HepG2 (cell line): ENCODE results near the gene TUBA1A. TPM values are rescaled to one million over a fixed set of nuclear protein-coding genes. Genes with fewer than 3 reads are reported as not detected.

Experiments used
- ATAC-seq: fragments of 200-7000 bp; cut with Tn5 transposase; 3 replicates; pipeline ENCODE4 v1.9.1; 2020; ENCODE audit warnings: mild to moderate bottlenecking, moderate library complexity
- BruUV-seq: library from RNA; stranded (reverse); fragments of 400-500 nt; replicated peaks from 2 replicates; lab custom pipeline; 2021; lab: Mats Ljungman, UMichigan
- CTCF ChIA-PET: fragments of 300-600 bp; formaldehyde crosslinking; extraction: SDS; loops from one replicate; lab custom pipeline; 2021; ENCODE audit warnings: low total read pairs, inconsistent platforms, low intra/inter-chr PET ratio; lab: Yijun Ruan, JAX
- POLR2A ChIA-PET: fragments of 350-600 bp; sonication (Branson Sonifier 250); formaldehyde crosslinking; loops from one replicate; lab custom pipeline; 2020; ENCODE audit warnings: antibody characterized with exemption, inconsistent platforms; lab: Yijun Ruan, JAX
- DNase-seq: peaks from one replicate; pipeline ENCODE4 v3.0.0-alpha.2; 2015; ENCODE audit warnings: low spot score
- FAIRE-seq: peaks from 3 replicates; lab custom pipeline; 2011; peaks lifted over from hg19 to GRCh38; lab: Jason Lieb, UNC
- H2AFZ ChIP-seq: one replicate; pipeline ENCODE4 v1.6.1; 2011; ENCODE audit warnings: low read length, inconsistent platforms
- H3K27ac ChIP-seq: fragments of 300-600 bp; 3 replicates; pipeline ENCODE4 v1.8.0; 2011; ENCODE audit warnings: mixed run types, mild to moderate bottlenecking, mixed read lengths, low read length, inconsistent platforms; ENCODE audit not compliant: insufficient read depth; ENCODE audit errors: extremely low read length
- H3K27me3 ChIP-seq, 2 experiments: fragments of 200-600 bp in 1 of 2; 2 replicates in 1 of 2; 3 replicates in 1 of 2; pipeline versions ENCODE4 v1.6.0 to v1.8.0; 2011; ENCODE audit warnings: low read length in 2 of 2, mild to moderate bottlenecking in 2 of 2, moderate library complexity in 2 of 2, inconsistent platforms in 1 of 2; ENCODE audit not compliant: insufficient read depth in 2 of 2, control insufficient read depth in 1 of 2
- H3K36me3 ChIP-seq, 2 experiments: fragments of 200-600 bp in 1 of 2; replicated peaks in 1 of 2; 2 replicates in 1 of 2; 3 replicates in 1 of 2; pipeline versions ENCODE4 v1.5.1 to v1.8.0; 2011; ENCODE audit warnings: low read length in 2 of 2, inconsistent platforms in 1 of 2; ENCODE audit not compliant: insufficient read depth in 2 of 2, control insufficient read depth in 1 of 2
- H3K4me1 ChIP-seq: 2 replicates; pipeline ENCODE4 v1.5.1; 2012; ENCODE audit warnings: low read length, inconsistent platforms; ENCODE audit not compliant: insufficient read depth
- H3K4me2 ChIP-seq: 2 replicates; pipeline ENCODE4 v1.6.0; 2011; ENCODE audit warnings: low read depth, low read length, inconsistent platforms
- H3K4me3 ChIP-seq, 3 experiments: fragments of 200-600 bp in 1 of 3; sonication (generic), shearing (Covaris generic) in 1 of 3; replicated peaks in 1 of 3; 2 replicates each; pipeline ENCODE4 v1.5.1; 2011 to 2016; ENCODE audit warnings: low read length in 3 of 3, inconsistent platforms in 2 of 3, low read depth in 2 of 3, mild to moderate bottlenecking in 2 of 3, control low read depth in 1 of 3, mixed read lengths in 1 of 3; ENCODE audit not compliant: insufficient read depth in 1 of 3
- H3K79me2 ChIP-seq: one replicate; pipeline ENCODE4 v1.6.1; 2011; ENCODE audit warnings: low read length, inconsistent platforms; ENCODE audit not compliant: insufficient read depth
- H3K9ac ChIP-seq: 2 replicates; pipeline ENCODE4 v1.6.0; 2011; ENCODE audit warnings: mild to moderate bottlenecking, low read depth, low read length, inconsistent platforms; ENCODE audit not compliant: insufficient read depth
- H3K9me3 ChIP-seq: 2 replicates; pipeline ENCODE4 v1.5.1; 2012; ENCODE audit warnings: mild to moderate bottlenecking, low read length
- H4K20me1 ChIP-seq: 2 replicates; pipeline ENCODE4 v1.6.0; 2011; ENCODE audit warnings: inconsistent platforms, mild to moderate bottlenecking, low read length, moderate library complexity; ENCODE audit not compliant: insufficient read depth
- GATAD1 ChIP-seq: IDR thresholded peaks from 2 replicates; pipeline ENCODE4 v1.6.1; 2016; ENCODE audit warnings: missing genetic modification reagents, missing compliant biosample characterization
- HMGA1 ChIP-seq: sonication (generic); formaldehyde crosslinking; conservative IDR thresholded peaks from 2 replicates; pipeline ENCODE4 v1.4.0; 2020; ENCODE audit warnings: missing genetic modification reagents
- MTA3 ChIP-seq: sonication (generic); formaldehyde crosslinking; IDR thresholded peaks from 2 replicates; pipeline ENCODE4 v1.4.0; 2020; ENCODE audit warnings: missing genetic modification reagents
- SKI ChIP-seq: fragments of 450-650 bp; IDR thresholded peaks from one replicate; pipeline ENCODE4 v1.6.1; 2018; ENCODE audit warnings: mild to moderate bottlenecking; ENCODE audit not compliant: partially characterized antibody
- YY1 ChIP-seq: IDR thresholded peaks from 2 replicates; pipeline ENCODE4 v1.6.1; 2011; ENCODE audit warnings: low read length, low read depth, moderate library complexity, mild to moderate bottlenecking; ENCODE audit not compliant: insufficient read depth, insufficient replicate concordance
- ZNF790 ChIP-seq: sonication (generic); formaldehyde crosslinking; IDR thresholded peaks from 2 replicates; pipeline ENCODE4 v1.8.0; 2022; ENCODE audit warnings: missing genetic modification reagents, mild to moderate bottlenecking, borderline replicate concordance
- WGBS: methylation state at CpG from one replicate; pipeline ENCODE4 v1.1.6; 2017; ENCODE audit warnings: low lambda C conversion rate; 5-methylcytosine and 5-hydroxymethylcytosine counted together
- in situ Hi-C: cut with HindIII; loops from 2 replicates; pipeline ENCODE4 v1.10.0; 2017; ENCODE audit warnings: low pct_unique_long_range_greater_than_20kb; ENCODE audit not compliant: extremely low pct_ligation_motif_present
- intact Hi-C: fragments of 100-400 bp; cut with micrococcal nuclease; formaldehyde crosslinking; loops from one replicate; pipeline ENCODE4 v1.10.0; 2022; ENCODE audit not compliant: unreplicated experiment
- polyA plus RNA-seq, 8 experiments: library from polyadenylated mRNA; depleted of rRNA in 3 of 8; stranded (reverse) in 7 of 8; unstranded in 1 of 8; fragments of >200 nt; fragmentation: Illumina TruSeq in 4 of 8; extraction: Trizol in 4 of 8; gene quantifications; 2 replicates each; pipeline versions ENCODE4 v1.2.1 to v1.2.3, GENCODE V29; 2011 to 2016; ENCODE audit warnings: low read depth in 4 of 8, missing spikeins in 1 of 8, mixed read lengths in 1 of 8; ENCODE audit not compliant: insufficient read depth in 1 of 8
- total RNA-seq, 5 experiments: library from RNA; depleted of rRNA; stranded (reverse); fragments of >200 nt; fragmentation: Illumina TruSeq; extraction: Trizol; gene quantifications; 2 replicates each; pipeline ENCODE4 v1.2.3, GENCODE V29; 2016; ENCODE audit warnings: low read depth in 1 of 5
- TF ChIP-seq, protein P1 (sequence below): sonication (generic); IDR thresholded peaks from 2 replicates; pipeline ENCODE4 v1.6.1; 2016; ENCODE audit warnings: low read depth, borderline replicate concordance
- TF ChIP-seq, protein P2 (sequence below): conservative IDR thresholded peaks from 2 replicates; pipeline ENCODE4 v1.6.1; 2018; ENCODE audit warnings: missing genetic modification reagents
- TF ChIP-seq, protein P3 (sequence below): sonication (generic); formaldehyde crosslinking; IDR thresholded peaks from 2 replicates; pipeline ENCODE4 v1.5.0; 2020; ENCODE audit warnings: mild to moderate bottlenecking, missing genetic modification reagents, moderate library complexity
- TF ChIP-seq, protein P4 (sequence below): sonication (generic); formaldehyde crosslinking; IDR thresholded peaks from 2 replicates; pipeline ENCODE4 v1.4.0; 2020; ENCODE audit warnings: missing genetic modification reagents

Gene TUBA1A
- total and polyA plus RNA-seq, 2 of the 13 experiments (the other 11 are each of a cell fraction or from before 2014, with no cell fraction given): 20.7 to 24.8 TPM

DNA sequence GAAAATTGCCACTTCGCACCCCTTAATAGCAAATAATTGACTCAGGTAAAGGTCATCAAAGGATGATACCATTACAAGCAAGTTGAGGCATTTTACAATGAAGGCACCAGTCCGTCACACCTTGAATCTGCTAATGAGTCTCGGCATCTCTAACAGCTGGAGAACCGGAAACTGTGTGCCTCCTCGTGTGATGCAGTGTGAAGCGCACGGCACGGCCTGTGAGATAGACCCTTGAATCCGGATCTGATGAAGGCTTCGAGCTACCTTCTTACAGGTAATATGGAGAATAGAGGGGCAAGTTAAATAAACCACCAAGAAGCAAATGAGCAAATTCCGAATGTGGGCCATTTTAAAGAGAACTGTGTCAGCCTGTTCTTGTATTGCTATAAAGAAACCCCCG, 19.8 kb upstream of the TUBA1A start:
- H3K9ac ChIP-seq: no peak overlapping the region
- H3K27me3 ChIP-seq: peaks cover 0 to 10% of the 10 kb centered on the region in 2 experiments; a peak in 1 of 5 replicates
- no peaks in the 10 kb centered on the region for H4K20me1 ChIP-seq
- H3K79me2 ChIP-seq: no peaks in the 10 kb centered on the region
- DNase-seq: no peak
- WGBS: 42% methylated on average over 12 of the region's 12 CpGs
- no peaks in the 10 kb centered on the region for H3K36me3 ChIP-seq
- TF ChIP-seq ZNF790 (CRISPR knock-in tag): no peak
- no peak for TF ChIP-seq YY1
- TF ChIP-seq SKI: no peak
- TF ChIP-seq GATAD1 (CRISPR knock-in tag): no peak
- TF ChIP-seq HMGA1: no peak
- TF ChIP-seq, protein P1, sequence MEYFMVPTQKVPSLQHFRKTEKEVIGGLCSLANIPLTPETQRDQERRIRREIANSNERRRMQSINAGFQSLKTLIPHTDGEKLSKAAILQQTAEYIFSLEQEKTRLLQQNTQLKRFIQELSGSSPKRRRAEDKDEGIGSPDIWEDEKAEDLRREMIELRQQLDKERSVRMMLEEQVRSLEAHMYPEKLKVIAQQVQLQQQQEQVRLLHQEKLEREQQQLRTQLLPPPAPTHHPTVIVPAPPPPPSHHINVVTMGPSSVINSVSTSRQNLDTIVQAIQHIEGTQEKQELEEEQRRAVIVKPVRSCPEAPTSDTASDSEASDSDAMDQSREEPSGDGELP: no peak
- TF ChIP-seq MTA3 (CRISPR knock-in tag): no peak
- TF ChIP-seq, protein P2, sequence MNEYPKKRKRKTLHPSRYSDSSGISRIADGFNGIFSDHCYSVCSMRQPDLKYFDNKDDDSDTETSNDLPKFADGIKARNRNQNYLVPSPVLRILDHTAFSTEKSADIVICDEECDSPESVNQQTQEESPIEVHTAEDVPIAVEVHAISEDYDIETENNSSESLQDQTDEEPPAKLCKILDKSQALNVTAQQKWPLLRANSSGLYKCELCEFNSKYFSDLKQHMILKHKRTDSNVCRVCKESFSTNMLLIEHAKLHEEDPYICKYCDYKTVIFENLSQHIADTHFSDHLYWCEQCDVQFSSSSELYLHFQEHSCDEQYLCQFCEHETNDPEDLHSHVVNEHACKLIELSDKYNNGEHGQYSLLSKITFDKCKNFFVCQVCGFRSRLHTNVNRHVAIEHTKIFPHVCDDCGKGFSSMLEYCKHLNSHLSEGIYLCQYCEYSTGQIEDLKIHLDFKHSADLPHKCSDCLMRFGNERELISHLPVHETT: no peak
- TF ChIP-seq, protein P3, sequence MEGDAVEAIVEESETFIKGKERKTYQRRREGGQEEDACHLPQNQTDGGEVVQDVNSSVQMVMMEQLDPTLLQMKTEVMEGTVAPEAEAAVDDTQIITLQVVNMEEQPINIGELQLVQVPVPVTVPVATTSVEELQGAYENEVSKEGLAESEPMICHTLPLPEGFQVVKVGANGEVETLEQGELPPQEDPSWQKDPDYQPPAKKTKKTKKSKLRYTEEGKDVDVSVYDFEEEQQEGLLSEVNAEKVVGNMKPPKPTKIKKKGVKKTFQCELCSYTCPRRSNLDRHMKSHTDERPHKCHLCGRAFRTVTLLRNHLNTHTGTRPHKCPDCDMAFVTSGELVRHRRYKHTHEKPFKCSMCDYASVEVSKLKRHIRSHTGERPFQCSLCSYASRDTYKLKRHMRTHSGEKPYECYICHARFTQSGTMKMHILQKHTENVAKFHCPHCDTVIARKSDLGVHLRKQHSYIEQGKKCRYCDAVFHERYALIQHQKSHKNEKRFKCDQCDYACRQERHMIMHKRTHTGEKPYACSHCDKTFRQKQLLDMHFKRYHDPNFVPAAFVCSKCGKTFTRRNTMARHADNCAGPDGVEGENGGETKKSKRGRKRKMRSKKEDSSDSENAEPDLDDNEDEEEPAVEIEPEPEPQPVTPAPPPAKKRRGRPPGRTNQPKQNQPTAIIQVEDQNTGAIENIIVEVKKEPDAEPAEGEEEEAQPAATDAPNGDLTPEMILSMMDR (CRISPR knock-in tag): no peak
- TF ChIP-seq, protein P4, sequence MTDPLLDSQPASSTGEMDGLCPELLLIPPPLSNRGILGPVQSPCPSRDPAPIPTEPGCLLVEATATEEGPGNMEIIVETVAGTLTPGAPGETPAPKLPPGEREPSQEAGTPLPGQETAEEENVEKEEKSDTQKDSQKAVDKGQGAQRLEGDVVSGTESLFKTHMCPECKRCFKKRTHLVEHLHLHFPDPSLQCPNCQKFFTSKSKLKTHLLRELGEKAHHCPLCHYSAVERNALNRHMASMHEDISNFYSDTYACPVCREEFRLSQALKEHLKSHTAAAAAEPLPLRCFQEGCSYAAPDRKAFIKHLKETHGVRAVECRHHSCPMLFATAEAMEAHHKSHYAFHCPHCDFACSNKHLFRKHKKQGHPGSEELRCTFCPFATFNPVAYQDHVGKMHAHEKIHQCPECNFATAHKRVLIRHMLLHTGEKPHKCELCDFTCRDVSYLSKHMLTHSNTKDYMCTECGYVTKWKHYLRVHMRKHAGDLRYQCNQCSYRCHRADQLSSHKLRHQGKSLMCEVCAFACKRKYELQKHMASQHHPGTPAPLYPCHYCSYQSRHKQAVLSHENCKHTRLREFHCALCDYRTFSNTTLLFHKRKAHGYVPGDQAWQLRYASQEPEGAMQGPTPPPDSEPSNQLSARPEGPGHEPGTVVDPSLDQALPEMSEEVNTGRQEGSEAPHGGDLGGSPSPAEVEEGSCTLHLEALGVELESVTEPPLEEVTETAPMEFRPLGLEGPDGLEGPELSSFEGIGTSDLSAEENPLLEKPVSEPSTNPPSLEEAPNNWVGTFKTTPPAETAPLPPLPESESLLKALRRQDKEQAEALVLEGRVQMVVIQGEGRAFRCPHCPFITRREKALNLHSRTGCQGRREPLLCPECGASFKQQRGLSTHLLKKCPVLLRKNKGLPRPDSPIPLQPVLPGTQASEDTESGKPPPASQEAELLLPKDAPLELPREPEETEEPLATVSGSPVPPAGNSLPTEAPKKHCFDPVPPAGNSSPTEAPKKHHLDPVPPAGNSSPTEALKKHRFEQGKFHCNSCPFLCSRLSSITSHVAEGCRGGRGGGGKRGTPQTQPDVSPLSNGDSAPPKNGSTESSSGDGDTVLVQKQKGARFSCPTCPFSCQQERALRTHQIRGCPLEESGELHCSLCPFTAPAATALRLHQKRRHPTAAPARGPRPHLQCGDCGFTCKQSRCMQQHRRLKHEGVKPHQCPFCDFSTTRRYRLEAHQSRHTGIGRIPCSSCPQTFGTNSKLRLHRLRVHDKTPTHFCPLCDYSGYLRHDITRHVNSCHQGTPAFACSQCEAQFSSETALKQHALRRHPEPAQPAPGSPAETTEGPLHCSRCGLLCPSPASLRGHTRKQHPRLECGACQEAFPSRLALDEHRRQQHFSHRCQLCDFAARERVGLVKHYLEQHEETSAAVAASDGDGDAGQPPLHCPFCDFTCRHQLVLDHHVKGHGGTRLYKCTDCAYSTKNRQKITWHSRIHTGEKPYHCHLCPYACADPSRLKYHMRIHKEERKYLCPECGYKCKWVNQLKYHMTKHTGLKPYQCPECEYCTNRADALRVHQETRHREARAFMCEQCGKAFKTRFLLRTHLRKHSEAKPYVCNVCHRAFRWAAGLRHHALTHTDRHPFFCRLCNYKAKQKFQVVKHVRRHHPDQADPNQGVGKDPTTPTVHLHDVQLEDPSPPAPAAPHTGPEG (CRISPR knock-in tag): no peak
- CTCF ChIA-PET: no interaction called here
- intact Hi-C loops (no loop called here), in situ Hi-C loops (no loop called here)
- H3K9me3 ChIP-seq: no peaks in the 10 kb centered on the region
- H3K27ac ChIP-seq: no peak overlapping the region
- no peak for FAIRE-seq
- H2AFZ ChIP-seq: no peak overlapping the region
- no peaks in the 10 kb centered on the region for H3K4me1 ChIP-seq
- no TSS peak for BruUV-seq
- POLR2A ChIA-PET: no interaction called here
- ATAC-seq: no peak
- no peak overlapping the region for H3K4me2 ChIP-seq
- H3K4me3 ChIP-seq: no peak overlapping the region
